GM23338 (cell line): ENCODE results near the gene ATP5F1B. TPM values are rescaled to one million over a fixed set of nuclear protein-coding genes. Genes with fewer than 3 reads are reported as not detected.

ENCODE experiments used
- ATAC-seq: fragments of 200-7000 bp; cut with Tn5 transposase; 3 replicates; pipeline ENCODE4 v1.9.1; 2020
- DNase-seq: peaks from one replicate; pipeline ENCODE4 v3.0.0-alpha.2; 2015; ENCODE audit warnings: low spot score
- H2AFZ ChIP-seq: fragments of 200-600 bp; sonication (generic); 2 replicates; pipeline ENCODE4 v1.8.0; 2016; ENCODE audit warnings: antibody characterized with exemption, mild to moderate bottlenecking, moderate library complexity
- H3F3A ChIP-seq: fragments of 200-600 bp; sonication (generic); replicated peaks from 2 replicates; pipeline ENCODE4 v1.8.0; 2017; ENCODE audit warnings: antibody characterized with exemption, mixed run types, low read depth
- H3K27ac ChIP-seq: fragments of 200-600 bp; sonication (generic); 2 replicates; pipeline ENCODE4 v1.6.1; 2016; ENCODE audit warnings: low read depth
- H3K27me3 ChIP-seq: fragments of 200-600 bp; sonication (generic); 2 replicates; pipeline ENCODE4 v1.8.0; 2016; ENCODE audit warnings: mild to moderate bottlenecking, mixed run types, moderate library complexity; ENCODE audit not compliant: insufficient read depth
- H3K36me3 ChIP-seq: fragments of 200-600 bp; sonication (generic); 2 replicates; pipeline ENCODE4 v1.8.0; 2016; ENCODE audit warnings: mild to moderate bottlenecking; ENCODE audit not compliant: insufficient read depth
- H3K4me1 ChIP-seq: fragments of 200-600 bp; sonication (generic); 2 replicates; pipeline ENCODE4 v1.8.0; 2016; ENCODE audit warnings: mild to moderate bottlenecking, moderate library complexity; ENCODE audit not compliant: insufficient read depth
- H3K4me2 ChIP-seq: fragments of 200-600 bp; sonication (generic); 2 replicates; pipeline ENCODE4 v1.7.1; 2017; ENCODE audit warnings: mixed run types
- H3K4me3 ChIP-seq: fragments of 200-600 bp; sonication (generic); 2 replicates; pipeline ENCODE4 v1.6.1; 2016; ENCODE audit warnings: mixed run types
- H3K79me2 ChIP-seq: fragments of 200-600 bp; sonication (generic); replicated peaks from 2 replicates; pipeline ENCODE4 v1.8.0; 2017; ENCODE audit warnings: mild to moderate bottlenecking; ENCODE audit not compliant: insufficient read depth
- H3K9me2 ChIP-seq: fragments of 200-600 bp; sonication (generic); 2 replicates; pipeline ENCODE4 v1.8.0; 2017; ENCODE audit not compliant: insufficient read depth
- H4K20me1 ChIP-seq: fragments of 200-600 bp; sonication (generic); replicated peaks from 2 replicates; pipeline ENCODE4 v1.8.0; 2017; ENCODE audit warnings: mild to moderate bottlenecking; ENCODE audit not compliant: insufficient read depth
- H3K27ac Mint-ChIP-seq: 2 replicates; pipeline ENCODE4 v1.8.0; 2020; ENCODE audit warnings: inconsistent platforms, mild to moderate bottlenecking, moderate library complexity, mixed read lengths
- H3K27me3 Mint-ChIP-seq: 3 replicates; pipeline ENCODE4 v1.8.0; 2022; ENCODE audit warnings: low read depth, mild to moderate bottlenecking, moderate library complexity, mixed read lengths, inconsistent platforms; ENCODE audit not compliant: insufficient read depth, poor library complexity
- H3K36me3 Mint-ChIP-seq: 3 replicates; pipeline ENCODE4 v1.8.0; 2021; ENCODE audit warnings: low read depth, mild to moderate bottlenecking, inconsistent platforms, moderate library complexity, mixed read lengths
- H3K4me1 Mint-ChIP-seq: 3 replicates; pipeline ENCODE4 v1.8.0; 2020; ENCODE audit warnings: mild to moderate bottlenecking, inconsistent platforms, mixed read lengths
- H3K4me3 Mint-ChIP-seq: 3 replicates; pipeline ENCODE4 v1.8.0; 2021; ENCODE audit warnings: moderate library complexity, mild to moderate bottlenecking, inconsistent platforms, mixed read lengths
- H3K9me3 Mint-ChIP-seq: 3 replicates; pipeline ENCODE4 v1.8.0; 2020; ENCODE audit warnings: moderate library complexity, mild to moderate bottlenecking, inconsistent platforms, mixed read lengths
- CREB1 ChIP-seq: fragments of 250-450 bp; sonication (Bioruptor Pico); IDR thresholded peaks from 2 replicates; pipeline ENCODE4 v1.5.0; 2020; ENCODE audit warnings: low read depth, mild to moderate bottlenecking, moderate library complexity
- CTCF ChIP-seq, 2 experiments: fragments of 200-600 bp in 1 of 2; sonication (generic) in 1 of 2; conservative IDR thresholded peaks; 2 replicates each; pipeline versions ENCODE4 v1.5.1 to v1.6.1; 2016 to 2017; ENCODE audit warnings: antibody characterized with exemption in 2 of 2, low read depth in 2 of 2, mild to moderate bottlenecking in 2 of 2, moderate library complexity in 1 of 2
- ETS1 ChIP-seq: IDR thresholded peaks from 2 replicates; pipeline ENCODE4 v1.6.1; 2016; ENCODE audit warnings: antibody characterized with exemption
- EZH2 ChIP-seq: fragments of 200-600 bp; sonication (generic); IDR thresholded peaks from one replicate; pipeline ENCODE4 v1.8.0; 2017; ENCODE audit warnings: antibody characterized with exemption, mild to moderate bottlenecking, low read depth; ENCODE audit not compliant: unreplicated experiment
- EZH2phosphoT487 ChIP-seq: fragments of 200-600 bp; sonication (generic); IDR thresholded peaks from one replicate; pipeline ENCODE4 v1.8.1; 2018; ENCODE audit warnings: antibody characterized with exemption; ENCODE audit not compliant: unreplicated experiment
- JUNB ChIP-seq: IDR thresholded peaks from one replicate; pipeline ENCODE4 v1.6.1; 2016; ENCODE audit warnings: antibody characterized with exemption; ENCODE audit not compliant: unreplicated experiment
- NANOG ChIP-seq: IDR thresholded peaks from 2 replicates; pipeline ENCODE4 v1.6.1; 2016; ENCODE audit warnings: antibody characterized with exemption, borderline replicate concordance
- POLR2AphosphoS5 ChIP-seq: IDR thresholded peaks from 2 replicates; pipeline ENCODE4 v1.6.1; 2016; ENCODE audit warnings: antibody characterized with exemption, low read depth
- STAT1 ChIP-seq: IDR thresholded peaks from one replicate; pipeline ENCODE4 v1.6.1; 2016; ENCODE audit warnings: antibody characterized with exemption; ENCODE audit not compliant: unreplicated experiment
- ZNF462 ChIP-seq: fragments of 250-450 bp; sonication (Bioruptor Pico); IDR thresholded peaks from 2 replicates; pipeline ENCODE4 v1.5.0; 2020; ENCODE audit warnings: mild to moderate bottlenecking, moderate library complexity
- polyA plus RNA-seq: library from polyadenylated mRNA; unstranded; fragments of >200 nt; fragmentation: Nextera tagmentation; extraction: Ambion mirVana; gene quantifications from 2 replicates; pipeline ENCODE4 v1.2.1, GENCODE V29; 2016
- total RNA-seq: library from RNA; depleted of rRNA; stranded (reverse); fragments of >200 nt; shearing (Covaris generic); gene quantifications from 2 replicates; pipeline ENCODE4 v1.2.3, GENCODE V29; 2014

Gene ATP5F1B
- total and polyA plus RNA-seq, 2 experiments from 2014 or later: 763 to 956 TPM

- ATAC-seq (no peak), DNase-seq (no peak)
- Histone ChIP-seq H3K27ac (peak overlapping the region; percentile 72; the same call in 1 of the 2 replicates), H2AFZ (no peak overlapping the region), H3K4me2 (no peak overlapping the region), H3K36me3 (peaks cover 5% of the 10 kb centered on the region), H3F3A (0 out of 2 replicates have a peak, but pooled peaks cover 6% of the 10 kb centered on the region), H4K20me1 (peaks cover 76% of the 10 kb centered on the region), H3K4me1 (peaks cover under 1% of the 10 kb centered on the region; the same call in 1 of the 2 replicates), H3K9me2 (no peaks in the 10 kb centered on the region), H3K79me2 (peaks cover 100% of the 10 kb centered on the region), H3K4me3 (no peak overlapping the region), H3K27me3 (no peaks in the 10 kb centered on the region)
- Mint-ChIP-seq H3K9me3 (no peaks in the 10 kb centered on the region), H3K4me1 (peaks cover 4% of the 10 kb centered on the region), H3K36me3 (peaks cover 14% of the 10 kb centered on the region; the same call in 2 of the 3 replicates), H3K27ac (no peak overlapping the region), H3K27me3 (peaks cover 2% of the 10 kb centered on the region), H3K4me3 (no peak overlapping the region)
- TF ChIP-seq EZH2: no peak
- no peak for TF ChIP-seq CREB1 (CRISPR knock-in tag)
- TF ChIP-seq ETS1: no peak
- no peak for TF ChIP-seq ZNF462
Measured at GRCh38 chr12:56622535-56622934, 23.2 kb downstream of the ATP5F1B start.

- Histone ChIP-seq H3K79me2 (peaks cover 59% of the 10 kb centered on the region), H3K4me3 (no peak overlapping the region), H3K4me1 (no peaks in the 10 kb centered on the region), H3K27ac (peak overlapping the region; percentile 69; the same call in 1 of the 2 replicates), H2AFZ (no peak overlapping the region), H4K20me1 (peaks cover 40% of the 10 kb centered on the region), H3K4me2 (no peak overlapping the region), H3K9me2 (no peaks in the 10 kb centered on the region), H3F3A (peaks cover 6% of the 10 kb centered on the region), H3K36me3 (peaks cover 38% of the 10 kb centered on the region), H3K27me3 (no peaks in the 10 kb centered on the region)
- no peaks in the 10 kb centered on the region for H3K4me1 Mint-ChIP-seq
- H3K36me3 Mint-ChIP-seq: peaks cover 59% of the 10 kb centered on the region
- DNase-seq: no peak
- ATAC-seq: no peak
- no peaks in the 10 kb centered on the region for H3K9me3 Mint-ChIP-seq
- H3K4me3 Mint-ChIP-seq: no peak overlapping the region
- H3K27me3 Mint-ChIP-seq: peaks cover 3% of the 10 kb centered on the region
- H3K27ac Mint-ChIP-seq: peak overlapping the region; percentile 64
- TF ChIP-seq STAT1: no peak
- TF ChIP-seq NANOG: no peak
- TF ChIP-seq JUNB: no peak
- no peak for TF ChIP-seq CTCF (conservative IDR thresholded peaks at IDR 0.05; ENCODE audit: low read depth in 2 of 2)
- no peak for TF ChIP-seq POLR2AphosphoS5
- TF ChIP-seq ETS1: no peak
- no peak for TF ChIP-seq CREB1 (CRISPR knock-in tag)
- TF ChIP-seq EZH2phosphoT487: no peak
Measured at GRCh38 chr12:56616925-56617324, 28.9 kb downstream of the ATP5F1B start.
